Measurements from ENCODE around the gene SEMA3F.

DNA sequence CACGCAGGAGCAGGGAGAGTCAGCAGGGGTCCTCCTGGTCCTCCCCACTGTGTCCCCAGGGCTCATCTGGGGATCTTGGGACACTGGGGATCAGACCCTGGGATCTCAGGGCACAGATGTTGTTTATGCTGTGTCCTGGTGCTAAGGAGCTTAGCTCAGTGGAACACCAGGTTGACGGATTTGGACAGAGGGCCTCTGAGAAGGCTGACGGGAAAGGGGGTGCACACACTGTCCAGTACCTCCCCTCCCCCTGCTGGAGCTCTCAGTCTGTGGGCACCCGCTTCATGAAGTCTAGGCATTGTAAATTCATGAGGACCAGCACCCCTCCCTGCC, 21.9 kb upstream of the SEMA3F start:
- no peak for TF ChIP-seq POLR2A (IDR thresholded peaks at IDR 0.05)
- TF ChIP-seq, protein P1, sequence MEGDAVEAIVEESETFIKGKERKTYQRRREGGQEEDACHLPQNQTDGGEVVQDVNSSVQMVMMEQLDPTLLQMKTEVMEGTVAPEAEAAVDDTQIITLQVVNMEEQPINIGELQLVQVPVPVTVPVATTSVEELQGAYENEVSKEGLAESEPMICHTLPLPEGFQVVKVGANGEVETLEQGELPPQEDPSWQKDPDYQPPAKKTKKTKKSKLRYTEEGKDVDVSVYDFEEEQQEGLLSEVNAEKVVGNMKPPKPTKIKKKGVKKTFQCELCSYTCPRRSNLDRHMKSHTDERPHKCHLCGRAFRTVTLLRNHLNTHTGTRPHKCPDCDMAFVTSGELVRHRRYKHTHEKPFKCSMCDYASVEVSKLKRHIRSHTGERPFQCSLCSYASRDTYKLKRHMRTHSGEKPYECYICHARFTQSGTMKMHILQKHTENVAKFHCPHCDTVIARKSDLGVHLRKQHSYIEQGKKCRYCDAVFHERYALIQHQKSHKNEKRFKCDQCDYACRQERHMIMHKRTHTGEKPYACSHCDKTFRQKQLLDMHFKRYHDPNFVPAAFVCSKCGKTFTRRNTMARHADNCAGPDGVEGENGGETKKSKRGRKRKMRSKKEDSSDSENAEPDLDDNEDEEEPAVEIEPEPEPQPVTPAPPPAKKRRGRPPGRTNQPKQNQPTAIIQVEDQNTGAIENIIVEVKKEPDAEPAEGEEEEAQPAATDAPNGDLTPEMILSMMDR (IDR thresholded peaks at IDR 0.05), result no peak
- no peak for TF ChIP-seq EP300 (IDR thresholded peaks at IDR 0.05)

Measured in ovary (tissue), 3 donors.